HG03095 (cell line): ENCODE measurements around the gene XPA.
"Not testable (repeated sequence)": the region's sequence is repeated elsewhere in the genome, so short reads cannot be mapped to it uniquely, and the experiment has no call there.

ENCODE experiments used
- ATAC-seq: cut with Tn5 transposase; IDR thresholded peaks from one replicate; pipeline ENCODE4 v1.9.1; 2021; ENCODE audit warnings: moderate library complexity; ENCODE audit not compliant: unreplicated experiment

Gene XPA

GRCh38 chr9:97696803-97697601, at the start of gene XPA:
Gene XPA (minus strand): TSS chr9:97697340. CDS start chr9:97697292, 48 bp downstream.
- peak; percentile 95 for ATAC-seq

GRCh38 chr9:97744710-97745708, 47.9 kb upstream of the XPA start:
- ATAC-seq = no peak

- not testable (repeated sequence) for ATAC-seq
Observed at GRCh38 chr9:97744025-97744424, 46.9 kb upstream of the XPA start.

GRCh38 chr9:97742545-97742944, 45.4 kb upstream of the XPA start:
- no peak for ATAC-seq

GRCh38 chr9:97741947-97742346, 44.8 kb upstream of the XPA start:
- no peak for ATAC-seq

- ATAC-seq = no peak
Observed at GRCh38 chr9:97740848-97741821, 44.0 kb upstream of the XPA start.

- ATAC-seq = no peak
Observed at GRCh38 chr9:97737429-97737828, 40.3 kb upstream of the XPA start.

GRCh38 chr9:97735070-97735600, 38.0 kb upstream of the XPA start:
- no peak for ATAC-seq

- no peak for ATAC-seq
Observed at GRCh38 chr9:97726716-97727115, 29.6 kb upstream of the XPA start.

GRCh38 chr9:97723819-97724218, 26.7 kb upstream of the XPA start:
- no peak for ATAC-seq

GRCh38 chr9:97722331-97722730, 25.2 kb upstream of the XPA start:
- no peak for ATAC-seq

GRCh38 chr9:97721396-97721795, 24.3 kb upstream of the XPA start:
- ATAC-seq = no peak

GRCh38 chr9:97717866-97718265, 20.7 kb upstream of the XPA start:
- no peak for ATAC-seq

GRCh38 chr9:97714435-97714834, 17.3 kb upstream of the XPA start:
- no peak for ATAC-seq

GRCh38 chr9:97711223-97711626, 14.1 kb upstream of the XPA start:
- ATAC-seq = no peak

GRCh38 chr9:97710356-97711222, 13.4 kb upstream of the XPA start:
- no peak for ATAC-seq

- ATAC-seq = no peak
Observed at GRCh38 chr9:97706246-97706645, 9.1 kb upstream of the XPA start.

- no peak for ATAC-seq
Observed at GRCh38 chr9:97705354-97705950, 8.3 kb upstream of the XPA start.

GRCh38 chr9:97704851-97705250, 7.7 kb upstream of the XPA start:
- ATAC-seq = no peak
